ENCODE measurements around the gene PLEKHH2. TPM values are rescaled to one million over a fixed set of nuclear protein-coding genes. Genes with fewer than 3 reads are reported as not detected.
A peak's percentile ranks its signal among the peaks of the same experiment; 100 is the strongest.

Gene PLEKHH2
- total and polyA plus RNA-seq, 2 of the 13 experiments (the other 11 are each of a cell fraction or from before 2014, with no cell fraction given), result 1.1 to 3.0 TPM

DNA sequence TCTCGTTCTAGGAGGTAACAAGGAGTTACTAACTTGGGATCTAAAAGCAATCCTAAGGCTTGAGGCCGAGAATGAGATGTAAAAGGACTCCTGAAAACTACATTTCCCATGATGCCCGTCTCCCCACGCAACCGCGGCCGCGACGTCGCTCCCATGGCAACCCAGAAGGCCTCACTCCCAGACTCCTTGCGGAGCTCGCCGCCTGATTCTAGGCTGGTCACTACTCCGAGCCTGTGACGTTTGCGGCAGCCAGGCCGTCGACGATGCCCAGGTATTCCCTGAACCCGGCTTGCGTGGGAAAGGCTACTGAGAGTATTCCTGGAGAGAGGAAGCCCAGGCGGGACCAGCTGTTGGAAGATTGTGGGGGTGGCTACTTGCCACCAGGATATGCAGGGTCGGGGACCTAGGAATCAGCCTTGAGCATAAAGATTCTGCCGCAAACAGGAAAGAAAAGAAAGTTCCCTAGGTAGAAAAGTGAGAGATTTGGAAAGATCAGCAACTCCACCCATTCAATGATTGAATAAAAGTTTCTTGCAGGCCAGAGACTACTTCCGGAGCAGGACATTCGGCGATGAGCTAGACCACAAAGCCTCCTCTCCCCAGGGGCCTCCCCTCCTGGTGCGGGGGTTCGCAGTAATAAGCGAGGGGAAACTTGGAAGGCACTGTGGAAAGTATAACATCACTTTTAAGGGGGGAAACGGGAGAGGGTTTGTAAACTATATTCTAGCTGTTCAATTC is 137.0 kb downstream of the PLEKHH2 start, which contains the start of gene DYNC2LI1 (continued):
- TF ChIP-seq ZNF562 (CRISPR knock-in tag; IDR thresholded peaks at IDR 0.05; ENCODE audit: borderline replicate concordance), result no peak
- TF ChIP-seq POLR2AphosphoS2 (IDR thresholded peaks at IDR 0.05; ENCODE audit: low read depth, low read length), result no peak
- no peak for TF ChIP-seq TP53 (CRISPR knock-in tag; conservative IDR thresholded peaks at IDR 0.05)
- no peak for TF ChIP-seq NFIC (IDR thresholded peaks at IDR 0.05; ENCODE audit: low read length)
- no peak for TF ChIP-seq HNF4A (CRISPR knock-in tag; IDR thresholded peaks at IDR 0.05)
- TF ChIP-seq ZNF672 (CRISPR knock-in tag; IDR thresholded peaks at IDR 0.05), result no peak
- TF ChIP-seq ZNF549 (CRISPR knock-in tag; IDR thresholded peaks at IDR 0.05), result no peak
- no peak; the same call in 1 of the 2 replicates for TF ChIP-seq HNF4G (IDR thresholded peaks at IDR 0.05; ENCODE audit: borderline replicate concordance, low read depth, low read length)
- no peak; the same call in 1 of the 2 replicates for TF ChIP-seq HNF4G (CRISPR knock-in tag; IDR thresholded peaks at IDR 0.05; ENCODE audit: borderline replicate concordance, low read depth)
- TF ChIP-seq HMG20B (CRISPR knock-in tag; conservative IDR thresholded peaks at IDR 0.05), result no peak
- TF ChIP-seq SKI (IDR thresholded peaks at IDR 0.05; ENCODE audit: partially characterized antibody), result no peak
- no peak for TF ChIP-seq EEA1 (CRISPR knock-in tag; IDR thresholded peaks at IDR 0.05; ENCODE audit: borderline replicate concordance)
- TF ChIP-seq ZFY (CRISPR knock-in tag; IDR thresholded peaks at IDR 0.05), result peak; percentile 98
- TF ChIP-seq MXD4 (CRISPR knock-in tag; IDR thresholded peaks at IDR 0.05), result peak; percentile 86
- TF ChIP-seq, protein P1, sequence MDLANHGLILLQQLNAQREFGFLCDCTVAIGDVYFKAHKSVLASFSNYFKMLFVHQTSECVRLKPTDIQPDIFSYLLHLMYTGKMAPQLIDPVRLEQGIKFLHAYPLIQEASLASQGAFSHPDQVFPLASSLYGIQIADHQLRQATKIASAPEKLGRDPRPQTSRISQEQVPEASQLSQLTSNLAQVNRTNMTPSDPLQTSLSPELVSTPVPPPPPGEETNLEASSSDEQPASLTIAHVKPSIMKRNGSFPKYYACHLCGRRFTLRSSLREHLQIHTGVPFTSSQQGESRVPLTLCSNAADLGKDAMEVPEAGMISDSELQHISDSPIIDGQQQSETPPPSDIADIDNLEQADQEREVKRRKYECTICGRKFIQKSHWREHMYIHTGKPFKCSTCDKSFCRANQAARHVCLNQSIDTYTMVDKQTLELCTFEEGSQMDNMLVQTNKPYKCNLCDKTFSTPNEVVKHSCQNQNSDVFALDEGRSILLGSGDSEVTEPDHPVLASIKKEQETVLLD (CRISPR knock-in tag; IDR thresholded peaks at IDR 0.05; ENCODE audit: low read depth), result no peak
- TF ChIP-seq SNAI1 (CRISPR knock-in tag; IDR thresholded peaks at IDR 0.05; ENCODE audit: borderline replicate concordance), result no peak
- TF ChIP-seq MTA3 (CRISPR knock-in tag; IDR thresholded peaks at IDR 0.05), result no peak
- TF ChIP-seq, protein P2, sequence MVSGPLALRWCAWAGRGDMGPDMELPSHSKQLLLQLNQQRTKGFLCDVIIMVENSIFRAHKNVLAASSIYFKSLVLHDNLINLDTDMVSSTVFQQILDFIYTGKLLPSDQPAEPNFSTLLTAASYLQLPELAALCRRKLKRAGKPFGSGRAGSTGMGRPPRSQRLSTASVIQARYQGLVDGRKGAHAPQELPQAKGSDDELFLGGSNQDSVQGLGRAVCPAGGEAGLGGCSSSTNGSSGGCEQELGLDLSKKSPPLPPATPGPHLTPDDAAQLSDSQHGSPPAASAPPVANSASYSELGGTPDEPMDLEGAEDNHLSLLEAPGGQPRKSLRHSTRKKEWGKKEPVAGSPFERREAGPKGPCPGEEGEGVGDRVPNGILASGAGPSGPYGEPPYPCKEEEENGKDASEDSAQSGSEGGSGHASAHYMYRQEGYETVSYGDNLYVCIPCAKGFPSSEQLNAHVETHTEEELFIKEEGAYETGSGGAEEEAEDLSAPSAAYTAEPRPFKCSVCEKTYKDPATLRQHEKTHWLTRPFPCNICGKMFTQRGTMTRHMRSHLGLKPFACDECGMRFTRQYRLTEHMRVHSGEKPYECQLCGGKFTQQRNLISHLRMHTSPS (CRISPR knock-in tag; IDR thresholded peaks at IDR 0.05; ENCODE audit: low read depth), result no peak
- no peak for TF ChIP-seq NR2F1 (CRISPR knock-in tag; IDR thresholded peaks at IDR 0.05)
- no peak for TF ChIP-seq KDM6A (CRISPR knock-in tag; IDR thresholded peaks at IDR 0.05; ENCODE audit: low read depth)
- TF ChIP-seq, protein P3, sequence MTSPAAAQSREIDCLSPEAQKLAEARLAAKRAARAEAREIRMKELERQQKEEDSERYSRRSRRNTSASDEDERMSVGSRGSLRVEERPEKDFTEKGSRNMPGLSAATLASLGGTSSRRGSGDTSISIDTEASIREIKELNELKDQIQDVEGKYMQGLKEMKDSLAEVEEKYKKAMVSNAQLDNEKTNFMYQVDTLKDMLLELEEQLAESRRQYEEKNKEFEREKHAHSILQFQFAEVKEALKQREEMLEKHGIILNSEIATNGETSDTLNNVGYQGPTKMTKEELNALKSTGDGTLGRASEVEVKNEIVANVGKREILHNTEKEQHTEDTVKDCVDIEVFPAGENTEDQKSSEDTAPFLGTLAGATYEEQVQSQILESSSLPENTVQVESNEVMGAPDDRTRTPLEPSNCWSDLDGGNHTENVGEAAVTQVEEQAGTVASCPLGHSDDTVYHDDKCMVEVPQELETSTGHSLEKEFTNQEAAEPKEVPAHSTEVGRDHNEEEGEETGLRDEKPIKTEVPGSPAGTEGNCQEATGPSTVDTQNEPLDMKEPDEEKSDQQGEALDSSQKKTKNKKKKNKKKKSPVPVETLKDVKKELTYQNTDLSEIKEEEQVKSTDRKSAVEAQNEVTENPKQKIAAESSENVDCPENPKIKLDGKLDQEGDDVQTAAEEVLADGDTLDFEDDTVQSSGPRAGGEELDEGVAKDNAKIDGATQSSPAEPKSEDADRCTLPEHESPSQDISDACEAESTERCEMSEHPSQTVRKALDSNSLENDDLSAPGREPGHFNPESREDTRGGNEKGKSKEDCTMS (CRISPR knock-in tag; conservative IDR thresholded peaks at IDR 0.05), result no peak
- TF ChIP-seq, protein P4, sequence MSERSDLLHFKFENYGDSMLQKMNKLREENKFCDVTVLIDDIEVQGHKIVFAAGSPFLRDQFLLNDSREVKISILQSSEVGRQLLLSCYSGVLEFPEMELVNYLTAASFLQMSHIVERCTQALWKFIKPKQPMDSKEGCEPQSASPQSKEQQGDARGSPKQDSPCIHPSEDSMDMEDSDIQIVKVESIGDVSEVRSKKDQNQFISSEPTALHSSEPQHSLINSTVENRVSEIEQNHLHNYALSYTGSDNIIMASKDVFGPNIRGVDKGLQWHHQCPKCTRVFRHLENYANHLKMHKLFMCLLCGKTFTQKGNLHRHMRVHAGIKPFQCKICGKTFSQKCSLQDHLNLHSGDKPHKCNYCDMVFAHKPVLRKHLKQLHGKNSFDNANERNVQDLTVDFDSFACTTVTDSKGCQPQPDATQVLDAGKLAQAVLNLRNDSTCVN (CRISPR knock-in tag; IDR thresholded peaks at IDR 0.05; ENCODE audit: borderline replicate concordance), result peak; percentile 83
